ENCODE measurements around the gene MBNL1.

DNA sequence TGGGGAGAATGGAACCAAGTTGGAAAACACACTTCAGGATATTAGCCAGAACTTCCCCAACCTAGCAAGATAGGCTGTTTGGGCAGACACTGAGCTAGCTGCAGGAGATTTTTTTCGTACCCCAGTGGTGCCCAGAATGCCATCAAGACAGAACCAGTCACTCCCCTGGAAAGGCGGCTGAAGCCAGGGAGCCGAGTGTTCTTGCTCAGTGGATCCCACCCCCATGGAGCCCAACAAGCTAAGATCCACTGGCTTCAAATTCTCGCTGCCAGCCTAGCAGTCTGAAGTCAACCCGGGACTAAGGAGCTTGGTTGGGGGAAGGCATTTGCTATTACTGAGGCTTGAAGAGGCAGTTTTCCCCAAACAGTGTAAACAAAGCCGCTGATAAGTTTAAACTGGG lies 152.4 kb downstream of the MBNL1 start:
- no peak for TF ChIP-seq CTCF (IDR thresholded peaks at IDR 0.05; ENCODE audit: low read depth, low read length, missing input control)
- no peak for TF ChIP-seq NR2F2 (IDR thresholded peaks at IDR 0.05)
- no peak for TF ChIP-seq RAD21 (IDR thresholded peaks at IDR 0.05)
- TF ChIP-seq REST (IDR thresholded peaks at IDR 0.05), result no peak

Data from liver (tissue), 3 donors.